ENCODE measurements around the gene G6PC2. TPM values are rescaled to one million over a fixed set of nuclear protein-coding genes. Genes with fewer than 3 reads are reported as not detected.

G6PC2 gene
- total RNA-seq, 1 experiment from 2014 or later = not detected

DNA sequence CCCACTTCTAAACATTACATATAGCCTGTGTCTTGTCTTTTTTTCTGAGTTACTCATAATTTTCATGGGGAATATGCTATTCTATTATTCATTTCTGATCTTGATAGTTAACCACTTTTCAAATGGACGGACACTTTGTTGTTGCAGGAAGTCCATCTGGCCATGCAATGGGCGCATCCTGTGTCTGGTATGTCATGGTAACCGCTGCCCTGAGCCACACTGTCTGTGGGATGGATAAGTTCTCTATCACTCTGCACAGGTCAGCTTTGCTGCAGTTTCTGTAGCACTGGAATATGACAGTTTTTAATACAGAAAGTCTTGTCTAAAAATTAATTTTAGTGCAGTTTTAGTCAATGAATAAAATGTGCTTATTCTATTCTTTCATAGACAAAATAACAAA, 3.3 kb downstream of the G6PC2 start:
- H3K4me1 Mint-ChIP-seq (ENCODE audit: insufficient read depth, unreplicated experiment) = no peaks in the 10 kb centered on the region
- no TSS peak for BruUV-seq (replicated peaks)
- no peaks in the 10 kb centered on the region for H3K36me3 Mint-ChIP-seq (ENCODE audit: insufficient read depth, unreplicated experiment)
- TF ChIP-seq, protein P1, sequence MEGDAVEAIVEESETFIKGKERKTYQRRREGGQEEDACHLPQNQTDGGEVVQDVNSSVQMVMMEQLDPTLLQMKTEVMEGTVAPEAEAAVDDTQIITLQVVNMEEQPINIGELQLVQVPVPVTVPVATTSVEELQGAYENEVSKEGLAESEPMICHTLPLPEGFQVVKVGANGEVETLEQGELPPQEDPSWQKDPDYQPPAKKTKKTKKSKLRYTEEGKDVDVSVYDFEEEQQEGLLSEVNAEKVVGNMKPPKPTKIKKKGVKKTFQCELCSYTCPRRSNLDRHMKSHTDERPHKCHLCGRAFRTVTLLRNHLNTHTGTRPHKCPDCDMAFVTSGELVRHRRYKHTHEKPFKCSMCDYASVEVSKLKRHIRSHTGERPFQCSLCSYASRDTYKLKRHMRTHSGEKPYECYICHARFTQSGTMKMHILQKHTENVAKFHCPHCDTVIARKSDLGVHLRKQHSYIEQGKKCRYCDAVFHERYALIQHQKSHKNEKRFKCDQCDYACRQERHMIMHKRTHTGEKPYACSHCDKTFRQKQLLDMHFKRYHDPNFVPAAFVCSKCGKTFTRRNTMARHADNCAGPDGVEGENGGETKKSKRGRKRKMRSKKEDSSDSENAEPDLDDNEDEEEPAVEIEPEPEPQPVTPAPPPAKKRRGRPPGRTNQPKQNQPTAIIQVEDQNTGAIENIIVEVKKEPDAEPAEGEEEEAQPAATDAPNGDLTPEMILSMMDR (IDR thresholded peaks at IDR 0.05; ENCODE audit: unreplicated experiment) = no peak
- ChIA-PET CTCF (no interaction called here), POLR2A (no interaction called here)
- no peak overlapping the region for H3K27ac Mint-ChIP-seq (ENCODE audit: low read depth, unreplicated experiment)
- H3K4me3 Mint-ChIP-seq (ENCODE audit: unreplicated experiment) = no peak overlapping the region
- DNase-seq (ENCODE audit: unreplicated experiment) = no peak
- intact Hi-C loops (cut with micrococcal nuclease) = no loop called here
- H3K9me3 Mint-ChIP-seq (ENCODE audit: unreplicated experiment) = no peaks in the 10 kb centered on the region
- H3K27me3 Mint-ChIP-seq (ENCODE audit: insufficient read depth, unreplicated experiment) = peaks cover 86% of the 10 kb centered on the region

DNA sequence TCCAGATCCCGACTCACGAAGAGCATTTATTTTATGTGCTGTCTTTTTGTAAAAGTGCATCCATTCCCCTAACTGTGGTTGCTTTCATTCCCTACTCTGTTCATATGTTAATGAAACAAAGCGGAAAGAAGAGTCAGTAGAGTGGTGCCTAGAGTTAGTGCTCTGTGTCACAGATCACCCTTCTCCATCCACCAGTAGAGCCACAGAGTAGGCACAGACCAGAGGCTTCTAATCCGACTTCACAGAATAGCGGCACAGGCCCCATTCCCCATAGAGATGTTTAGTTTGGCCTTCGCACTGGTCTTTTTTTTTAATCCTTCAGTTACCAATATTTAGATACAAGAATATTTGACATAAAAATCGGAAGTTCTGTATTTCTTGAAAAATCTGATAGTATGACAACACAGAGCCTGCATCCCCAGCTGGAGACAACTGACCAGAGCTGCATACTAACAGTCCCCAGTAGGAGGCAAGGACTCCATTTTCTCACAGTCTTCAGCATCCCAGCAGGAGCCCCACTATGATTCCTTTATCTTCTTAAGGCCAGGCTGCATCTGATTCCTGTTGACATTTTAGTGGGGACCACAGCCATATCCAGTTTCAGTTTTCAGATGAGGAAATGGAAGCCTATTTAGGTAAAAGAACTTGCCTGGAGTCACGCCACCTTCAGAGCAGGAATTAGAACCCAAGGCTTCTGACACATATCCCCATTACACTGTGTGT, 7.0 kb downstream of the G6PC2 start:
- no peaks in the 10 kb centered on the region for H3K36me3 Mint-ChIP-seq (ENCODE audit: insufficient read depth, unreplicated experiment)
- peaks cover 74% of the 10 kb centered on the region for H3K27me3 Mint-ChIP-seq (ENCODE audit: insufficient read depth, unreplicated experiment)
- no peak overlapping the region for H3K27ac Mint-ChIP-seq (ENCODE audit: low read depth, unreplicated experiment)
- intact Hi-C loops (cut with micrococcal nuclease) = no loop called here
- TF ChIP-seq, protein P1 (IDR thresholded peaks at IDR 0.05; ENCODE audit: unreplicated experiment) = no peak
- H3K4me1 Mint-ChIP-seq (ENCODE audit: insufficient read depth, unreplicated experiment) = peaks cover 5% of the 10 kb centered on the region
- no peak for DNase-seq (ENCODE audit: unreplicated experiment)
- POLR2A ChIA-PET = no interaction called here
- CTCF ChIA-PET = no interaction called here
- no peaks in the 10 kb centered on the region for H3K9me3 Mint-ChIP-seq (ENCODE audit: unreplicated experiment)
- H3K4me3 Mint-ChIP-seq (ENCODE audit: unreplicated experiment) = no peak overlapping the region
- no TSS peak for BruUV-seq (replicated peaks)

DNA sequence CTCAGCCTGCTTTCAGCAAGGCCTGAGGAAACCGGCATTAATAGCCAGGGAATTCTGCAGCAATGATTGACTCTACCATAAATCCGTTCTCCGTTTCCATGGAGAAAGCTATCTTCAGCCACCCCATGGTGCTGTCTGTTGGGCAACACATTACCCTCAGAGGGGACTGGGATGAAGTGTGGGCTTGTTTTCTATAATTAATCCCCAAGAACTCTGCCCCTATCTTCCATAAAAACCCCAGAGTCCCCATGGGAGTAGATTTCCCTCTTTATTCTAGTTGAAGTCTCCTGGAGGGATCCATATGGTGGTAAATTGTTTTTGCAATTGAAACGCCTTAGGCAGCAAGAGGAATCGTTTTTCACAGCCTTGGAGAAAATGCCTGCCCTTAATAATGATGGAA, 9.2 kb downstream of the G6PC2 start:
- CTCF ChIA-PET = interaction anchor here (0.5 to 1.4 kb wide), 3 partner anchors 13 to 791 kb away, joined by 3 to 4 read pairs (median 3); no protein-coding TSS in a partner anchor
- POLR2A ChIA-PET = no interaction called here
- TF ChIP-seq, protein P1 (IDR thresholded peaks at IDR 0.05; ENCODE audit: unreplicated experiment) = no peak
- Mint-ChIP-seq H3K27me3 (ENCODE audit: insufficient read depth, unreplicated experiment) (peaks cover 68% of the 10 kb centered on the region), H3K27ac (ENCODE audit: low read depth, unreplicated experiment) (no peak overlapping the region), H3K4me1 (ENCODE audit: insufficient read depth, unreplicated experiment) (peaks cover 5% of the 10 kb centered on the region), H3K36me3 (ENCODE audit: insufficient read depth, unreplicated experiment) (no peaks in the 10 kb centered on the region), H3K9me3 (ENCODE audit: unreplicated experiment) (no peaks in the 10 kb centered on the region), H3K4me3 (ENCODE audit: unreplicated experiment) (no peak overlapping the region)
- intact Hi-C loops (cut with micrococcal nuclease) = no loop called here
- no peak for DNase-seq (ENCODE audit: unreplicated experiment)
- BruUV-seq (replicated peaks) = no TSS peak

DNA sequence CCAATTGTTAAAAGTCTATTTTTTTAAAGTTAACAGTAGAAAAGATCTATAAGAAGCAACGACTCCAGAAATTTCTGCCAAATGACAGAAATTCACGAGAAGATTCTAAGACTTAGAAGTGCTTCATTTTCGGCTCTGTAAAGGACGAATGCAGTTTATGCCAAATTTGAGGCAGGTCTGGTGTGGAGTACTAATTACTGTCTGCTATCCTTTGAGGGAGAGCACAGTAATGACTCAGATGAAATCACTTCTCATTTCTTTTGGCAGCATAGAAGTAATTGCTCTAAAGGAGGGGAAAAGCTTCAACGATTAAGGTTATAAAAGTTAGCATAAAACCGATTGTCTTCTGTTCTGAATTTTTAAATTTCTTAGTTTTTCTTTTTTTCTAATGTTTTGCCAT, 11.4 kb downstream of the G6PC2 start:
- Mint-ChIP-seq H3K4me1 (ENCODE audit: insufficient read depth, unreplicated experiment) (peaks cover 5% of the 10 kb centered on the region), H3K27ac (ENCODE audit: low read depth, unreplicated experiment) (no peak overlapping the region), H3K9me3 (ENCODE audit: unreplicated experiment) (no peaks in the 10 kb centered on the region), H3K36me3 (ENCODE audit: insufficient read depth, unreplicated experiment) (no peaks in the 10 kb centered on the region), H3K27me3 (ENCODE audit: insufficient read depth, unreplicated experiment) (peaks cover 46% of the 10 kb centered on the region), H3K4me3 (ENCODE audit: unreplicated experiment) (peak overlapping the region; percentile 66)
- TF ChIP-seq, protein P1 (IDR thresholded peaks at IDR 0.05; ENCODE audit: unreplicated experiment) = no peak
- ChIA-PET POLR2A (interaction anchor here (0.6 to 0.7 kb wide), 2 partner anchors 228 to 551 kb away, joined by 3 read pairs; no protein-coding TSS in a partner anchor), CTCF (interaction anchor here (0.5 to 1.1 kb wide), 3 partner anchors 138 to 1359 kb away, joined by 3 read pairs; no protein-coding TSS in a partner anchor)
- peak; percentile 16 for DNase-seq (ENCODE audit: unreplicated experiment)
- no TSS peak for BruUV-seq (replicated peaks)
- intact Hi-C loops (cut with micrococcal nuclease) = no loop called here

Measured in MCF 10A (cell line).